Naive B cell (primary cell): Measurements from ENCODE around the gene MC5R. TPM values are rescaled to one million over a fixed set of nuclear protein-coding genes. Genes with fewer than 3 reads are reported as not detected.
A peak's percentile ranks its signal among the peaks of the same experiment; 100 is the strongest.
"Not testable (repeated sequence)": the region's sequence is repeated elsewhere in the genome, so short reads cannot be mapped to it uniquely, and the experiment has no call there.

Experiments used
- ATAC-seq, 2 donors: fragments of 150-1000 bp; cut with Tn5 transposase; 2 replicates each; pipeline ENCODE4 v1.10.0; 2021; ENCODE audit warnings: low read depth in 2 of 2, mild to moderate bottlenecking in 2 of 2, moderate library complexity in 2 of 2
- DNase-seq: peaks from one replicate; pipeline ENCODE4 v3.0.0; 2022
- H3K27ac Mint-ChIP-seq, 6 donors: one replicate each; pipeline ENCODE4 v1.8.0; 2020 to 2022; ENCODE audit warnings: mild to moderate bottlenecking in 6 of 6, mixed read lengths in 6 of 6, moderate library complexity in 5 of 6, inconsistent platforms in 2 of 6
- H3K27me3 Mint-ChIP-seq, 3 donors: one replicate each; pipeline ENCODE4 v1.8.0; 2021 to 2022; ENCODE audit warnings: mixed read lengths in 3 of 3, mild to moderate bottlenecking in 1 of 3
- H3K36me3 Mint-ChIP-seq, 2 donors: one replicate each; pipeline ENCODE4 v1.8.0; 2020 to 2022; ENCODE audit warnings: mixed read lengths in 2 of 2, inconsistent platforms in 1 of 2, mild to moderate bottlenecking in 1 of 2
- H3K4me1 Mint-ChIP-seq, 3 donors: one replicate each; pipeline ENCODE4 v1.8.0; 2020 to 2022; ENCODE audit warnings: mixed read lengths in 3 of 3, inconsistent platforms in 1 of 3, mild to moderate bottlenecking in 1 of 3, moderate library complexity in 1 of 3
- H3K4me3 Mint-ChIP-seq, 8 donors: one replicate each; pipeline ENCODE4 v1.8.0; 2020 to 2022; ENCODE audit warnings: mild to moderate bottlenecking in 8 of 8, mixed read lengths in 8 of 8, moderate library complexity in 8 of 8, inconsistent platforms in 2 of 8
- H3K9me3 Mint-ChIP-seq, 7 donors: one replicate each; pipeline ENCODE4 v1.8.0; 2020 to 2022; ENCODE audit warnings: mixed read lengths in 7 of 7, mild to moderate bottlenecking in 5 of 7, inconsistent platforms in 2 of 7, moderate library complexity in 1 of 7
- polyA plus RNA-seq, 6 donors: library from polyadenylated mRNA; unstranded; fragments of 300-500 nt; fragmentation: Illumina TruSeq; gene quantifications; one replicate each; pipeline ENCODE4 v1.2.3, GENCODE V29; 2021; ENCODE audit warnings: low read depth in 6 of 6

Gene MC5R
- polyA plus RNA-seq, 6 donors from 2014 or later: not detected

DNA sequence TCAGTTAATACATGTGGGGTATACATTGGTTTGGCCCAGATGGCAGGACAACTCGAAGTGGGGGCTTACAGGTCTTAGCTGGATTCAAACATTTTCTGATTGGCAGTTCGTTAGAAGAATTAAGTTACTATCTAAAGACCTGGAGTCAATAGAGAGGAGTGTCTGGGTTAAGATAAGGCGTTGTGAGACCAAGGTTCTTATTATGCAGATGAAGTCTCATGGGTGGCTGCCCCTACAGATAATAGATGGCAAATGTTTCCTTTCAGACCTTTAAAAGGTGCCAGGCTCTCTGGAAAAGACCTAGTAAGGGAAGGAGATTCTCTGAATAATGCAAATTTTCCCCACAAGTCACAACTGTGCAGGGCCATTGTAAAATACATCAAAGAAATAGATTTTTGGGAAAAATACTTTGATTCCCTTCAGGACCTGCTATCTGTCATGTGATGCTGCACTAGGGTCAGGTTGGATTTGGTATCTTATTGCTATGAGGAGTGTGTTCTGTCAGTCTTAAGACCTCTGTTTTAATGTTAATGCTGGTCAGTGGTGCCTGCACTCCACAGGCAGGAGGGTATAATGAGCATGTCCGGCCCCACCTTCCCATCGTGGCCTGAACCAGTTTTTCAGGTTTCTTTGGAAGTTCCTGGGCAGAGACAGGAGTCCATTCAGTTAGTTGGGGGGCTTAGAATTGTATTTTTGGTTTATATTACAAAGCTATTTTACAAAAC, 14.3 kb upstream of the MC5R start:
- peaks cover 18 to 34% (median 31%) of the 10 kb centered on the region in 3 donors for H3K27me3 Mint-ChIP-seq

DNA sequence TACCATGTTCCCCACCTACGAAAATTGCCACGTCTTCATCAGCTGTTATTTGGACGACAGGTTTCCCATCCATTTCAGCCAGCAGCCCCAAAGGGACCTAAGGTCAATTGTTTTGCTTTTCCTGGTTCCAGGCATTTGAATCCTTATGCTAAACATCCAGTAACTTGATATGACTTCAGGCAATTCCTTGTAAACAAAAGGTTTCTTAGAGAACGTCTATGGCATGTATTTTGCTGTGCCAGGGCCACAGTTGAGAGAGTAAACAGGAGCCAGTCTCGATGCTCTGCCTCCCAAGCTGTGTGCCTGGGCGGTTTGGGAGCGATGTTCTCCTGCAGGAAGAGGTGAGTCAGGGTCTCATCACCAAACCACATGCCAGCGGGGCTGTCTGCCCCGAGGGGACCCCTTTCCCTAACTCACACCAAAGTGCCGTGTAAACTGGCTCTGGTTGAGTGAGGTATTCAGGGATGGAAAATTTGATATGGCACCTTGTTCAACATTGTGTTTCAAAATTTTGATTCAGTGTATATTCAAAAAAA, 12.9 kb upstream of the MC5R start:
- peak overlapping the region in 1 of 6 donors; percentile 38 for H3K27ac Mint-ChIP-seq
- ATAC-seq: no peak
- H3K27me3 Mint-ChIP-seq: peaks cover 17 to 21% (median 18%) of the 10 kb centered on the region in 3 donors
- H3K4me3 Mint-ChIP-seq: no peak overlapping the region
- no peaks in the 10 kb centered on the region for H3K4me1 Mint-ChIP-seq
- no peaks in the 10 kb centered on the region for H3K9me3 Mint-ChIP-seq
- no peak for DNase-seq
- H3K36me3 Mint-ChIP-seq: no peaks in the 10 kb centered on the region

More for the DNA sequence above, 14.3 kb upstream of the MC5R start:
- no peak overlapping the region for H3K4me3 Mint-ChIP-seq
- peaks cover 0 to 2% of the 10 kb centered on the region in 2 donors for H3K36me3 Mint-ChIP-seq
- ATAC-seq (no peak), DNase-seq (no peak)
- H3K27ac Mint-ChIP-seq: no peak overlapping the region
- no peaks in the 10 kb centered on the region for H3K4me1 Mint-ChIP-seq
- peaks cover 0 to 2% (median 0%) of the 10 kb centered on the region in 7 donors for H3K9me3 Mint-ChIP-seq

DNA sequence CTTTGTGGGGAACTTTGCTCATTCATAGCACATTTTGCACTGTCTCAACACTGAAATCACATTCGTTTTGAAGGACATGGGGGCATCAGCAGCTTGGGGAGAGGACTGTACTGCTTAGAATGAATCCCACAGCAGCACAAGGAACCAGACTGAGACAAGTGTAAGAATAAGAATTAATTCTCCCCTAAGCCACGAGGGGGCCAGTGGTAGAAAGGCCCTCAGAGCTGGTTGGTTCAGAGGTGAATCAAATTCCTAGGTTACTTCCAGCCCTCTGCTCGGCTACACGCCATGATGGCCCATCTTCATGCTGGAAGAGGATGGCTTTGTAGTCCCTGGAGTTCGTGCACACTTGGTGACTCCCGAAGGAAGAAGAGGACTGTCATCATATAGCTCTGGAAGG, 12.0 kb upstream of the MC5R start:
- Mint-ChIP-seq H3K27me3 (peaks cover 12 to 18% (median 14%) of the 10 kb centered on the region in 3 donors), H3K4me3 (peak overlapping the region in 1 of 8 donors; percentile 30), H3K27ac (no peak overlapping the region), H3K9me3 (no peaks in the 10 kb centered on the region), H3K4me1 (no peaks in the 10 kb centered on the region), H3K36me3 (no peaks in the 10 kb centered on the region)
- ATAC-seq: no peak
- DNase-seq: no peak

DNA sequence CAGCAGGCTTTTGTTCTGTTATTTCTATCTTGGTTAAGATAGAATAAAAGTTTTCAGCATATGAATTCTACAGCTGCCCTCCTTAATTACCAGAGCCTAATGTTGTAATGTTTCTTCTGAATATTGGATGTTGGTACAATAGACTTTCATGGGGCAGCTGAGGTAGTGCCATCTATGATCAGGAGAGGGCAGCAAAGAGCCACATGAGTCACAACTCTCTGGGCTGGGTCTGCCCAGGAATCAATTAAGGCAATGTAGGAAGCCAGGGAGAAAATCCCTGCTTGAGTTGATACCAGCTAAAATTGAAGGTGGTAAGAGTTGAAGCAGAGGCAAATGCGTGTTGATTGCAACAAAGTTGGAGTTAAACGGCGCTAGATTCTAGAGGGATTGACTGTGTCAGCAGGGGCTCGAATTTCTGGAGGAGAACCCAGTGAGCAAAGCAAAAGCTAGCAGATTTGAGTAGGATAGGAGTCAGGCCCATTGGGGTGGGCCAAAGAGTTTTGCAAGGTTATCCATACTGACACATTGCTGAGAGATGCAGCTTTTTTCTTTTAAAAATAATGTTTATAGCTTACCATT, 10.6 kb upstream of the MC5R start:
- ATAC-seq: peak in 1 of 2 donors; percentile 59
- Mint-ChIP-seq H3K27me3 (peaks cover 5 to 18% (median 17%) of the 10 kb centered on the region in 3 donors), H3K9me3 (no peaks in the 10 kb centered on the region), H3K27ac (peak overlapping the region in 1 of 6 donors; percentile 58), H3K4me3 (no peak overlapping the region), H3K36me3 (no peaks in the 10 kb centered on the region), H3K4me1 (no peaks in the 10 kb centered on the region)
- peak; percentile 11 for DNase-seq

DNA sequence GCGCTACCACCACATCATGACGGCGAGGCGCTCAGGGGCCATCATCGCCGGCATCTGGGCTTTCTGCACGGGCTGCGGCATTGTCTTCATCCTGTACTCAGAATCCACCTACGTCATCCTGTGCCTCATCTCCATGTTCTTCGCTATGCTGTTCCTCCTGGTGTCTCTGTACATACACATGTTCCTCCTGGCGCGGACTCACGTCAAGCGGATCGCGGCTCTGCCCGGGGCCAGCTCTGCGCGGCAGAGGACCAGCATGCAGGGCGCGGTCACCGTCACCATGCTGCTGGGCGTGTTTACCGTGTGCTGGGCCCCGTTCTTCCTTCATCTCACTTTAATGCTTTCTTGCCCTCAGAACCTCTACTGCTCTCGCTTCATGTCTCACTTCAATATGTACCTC, 2.3 kb downstream of the MC5R start:
- H3K27me3 Mint-ChIP-seq: peaks cover 38 to 52% (median 41%) of the 10 kb centered on the region in 3 donors
- H3K9me3 Mint-ChIP-seq: peaks cover 0 to 7% (median 0%) of the 10 kb centered on the region in 7 donors
- H3K4me3 Mint-ChIP-seq: peak overlapping the region in 1 of 8 donors; percentile 51
- DNase-seq: no peak
- H3K27ac Mint-ChIP-seq: no peak overlapping the region
- ATAC-seq: no peak
- H3K36me3 Mint-ChIP-seq: peaks cover 0 to 5% of the 10 kb centered on the region in 2 donors
- peaks cover 0 to 10% (median 4%) of the 10 kb centered on the region in 3 donors for H3K4me1 Mint-ChIP-seq

- Mint-ChIP-seq H3K4me1 (no peaks in the 10 kb centered on the region), H3K27me3 (peaks cover 44 to 58% (median 46%) of the 10 kb centered on the region in 3 donors), H3K36me3 (no peaks in the 10 kb centered on the region), H3K9me3 (peaks cover 0 to 7% (median 2%) of the 10 kb centered on the region in 7 donors), H3K27ac (no peak overlapping the region), H3K4me3 (no peak overlapping the region)
- DNase-seq (no peak), ATAC-seq (no peak)
Observed at GRCh38 chr18:13831864-13832508, 8.0 kb downstream of the MC5R start.

- ATAC-seq: no peak
- peaks cover 0 to 7% (median 3%) of the 10 kb centered on the region in 7 donors for H3K9me3 Mint-ChIP-seq
- peaks cover 32 to 44% (median 36%) of the 10 kb centered on the region in 3 donors for H3K27me3 Mint-ChIP-seq
- H3K4me3 Mint-ChIP-seq: no peak overlapping the region
- H3K4me1 Mint-ChIP-seq: no peaks in the 10 kb centered on the region
- no peaks in the 10 kb centered on the region for H3K36me3 Mint-ChIP-seq
- H3K27ac Mint-ChIP-seq: no peak overlapping the region
- DNase-seq: no peak
Observed at GRCh38 chr18:13834496-13835015, 10.6 kb downstream of the MC5R start.

DNA sequence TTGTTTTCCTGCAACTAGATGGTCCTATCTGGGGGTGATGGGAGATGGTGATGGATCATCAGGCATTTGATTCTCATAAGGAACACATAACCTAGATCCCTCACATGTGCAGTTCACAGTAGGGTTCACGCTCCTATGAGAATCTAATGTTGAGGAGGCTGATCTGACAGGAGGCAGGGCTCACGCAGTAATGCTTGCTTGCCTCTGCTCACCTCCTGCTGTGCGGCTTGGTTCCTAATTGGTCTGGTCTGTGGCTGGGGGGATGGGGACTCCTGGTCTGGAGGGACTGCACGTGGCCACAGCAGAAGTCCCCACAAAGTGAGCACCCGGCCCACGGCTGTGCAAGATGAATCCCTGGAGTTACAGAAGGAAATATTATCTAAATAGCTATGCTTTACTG, 11.3 kb downstream of the MC5R start:
- no peak for ATAC-seq

GRCh38 chr18:13836559-13836958, 12.6 kb downstream of the MC5R start:
- peaks cover 0 to 7% (median 2%) of the 10 kb centered on the region in 7 donors for H3K9me3 Mint-ChIP-seq
- H3K27ac Mint-ChIP-seq: no peak overlapping the region
- H3K4me1 Mint-ChIP-seq: no peaks in the 10 kb centered on the region

More for the DNA sequence above, 11.3 kb downstream of the MC5R start:
- Mint-ChIP-seq H3K4me3 (no peak overlapping the region), H3K27me3 (peaks cover 31 to 43% (median 36%) of the 10 kb centered on the region in 3 donors), H3K27ac (no peak overlapping the region), H3K36me3 (no peaks in the 10 kb centered on the region), H3K9me3 (peaks cover 0 to 7% (median 3%) of the 10 kb centered on the region in 7 donors), H3K4me1 (no peaks in the 10 kb centered on the region)
- DNase-seq: no peak

DNA sequence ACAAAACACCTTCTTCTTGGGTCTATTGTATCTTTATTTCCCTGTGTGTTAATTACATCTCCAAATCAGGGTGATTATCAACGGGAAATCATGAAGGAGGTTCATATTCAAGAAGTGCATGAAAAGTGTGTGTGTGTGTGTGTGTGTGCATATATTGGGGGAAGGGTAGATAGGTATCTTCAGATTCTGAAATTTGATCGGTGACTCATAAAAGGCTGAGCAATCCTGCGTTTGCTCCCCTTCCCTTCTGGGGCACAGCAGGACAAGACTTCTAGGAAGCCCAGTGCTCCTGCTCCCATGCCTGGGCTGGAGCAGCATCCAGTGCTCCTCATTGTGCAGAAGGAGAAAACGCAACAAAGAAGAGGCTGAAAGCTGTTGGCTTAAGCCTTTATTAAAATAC, 25.8 kb downstream of the MC5R start:
- DNase-seq: no peak
- no peak overlapping the region for H3K27ac Mint-ChIP-seq
- H3K4me1 Mint-ChIP-seq: no peaks in the 10 kb centered on the region
- peaks cover 12 to 70% (median 24%) of the 10 kb centered on the region in 7 donors for H3K9me3 Mint-ChIP-seq
- peaks cover 8 to 9% of the 10 kb centered on the region in 2 donors for H3K36me3 Mint-ChIP-seq
- ATAC-seq: no peak
- no peak overlapping the region for H3K4me3 Mint-ChIP-seq
- peaks cover 3 to 20% (median 16%) of the 10 kb centered on the region in 3 donors for H3K27me3 Mint-ChIP-seq

More at GRCh38 chr18:13836559-13836958, 12.6 kb downstream of the MC5R start:
- Mint-ChIP-seq H3K36me3 (no peaks in the 10 kb centered on the region), H3K27me3 (peaks cover 28 to 32% (median 29%) of the 10 kb centered on the region in 3 donors), H3K4me3 (no peak overlapping the region)
- no peak for DNase-seq
- no peak for ATAC-seq

DNA sequence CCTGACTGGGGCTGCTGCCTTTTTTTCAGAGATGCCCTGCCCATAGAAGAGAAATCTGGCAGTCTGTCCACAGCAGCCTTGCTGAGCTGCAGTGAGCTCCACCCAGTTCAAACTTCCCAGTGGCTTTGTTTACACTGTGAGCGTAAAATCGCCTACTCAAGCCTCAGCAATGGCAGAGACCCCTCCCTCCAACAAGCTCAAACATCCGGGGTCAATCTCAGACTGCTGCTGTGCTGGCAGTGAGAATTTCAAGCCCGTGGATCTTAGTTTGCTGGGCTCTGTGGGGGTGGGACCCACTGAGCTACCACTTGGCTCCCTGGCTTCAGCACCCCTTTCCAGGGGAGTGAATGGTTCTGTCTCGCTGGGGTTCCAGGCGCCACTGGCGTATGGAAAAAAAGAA, 38.9 kb downstream of the MC5R start:
- peaks cover 0 to 35% (median 21%) of the 10 kb centered on the region in 7 donors for H3K9me3 Mint-ChIP-seq
- ATAC-seq, DNase-seq, H3K4me1 Mint-ChIP-seq, H3K36me3 Mint-ChIP-seq, H3K27ac Mint-ChIP-seq: not testable (repeated sequence)
- H3K4me3 Mint-ChIP-seq: peak overlapping the region in 1 of 8 donors; percentile 26
- H3K27me3 Mint-ChIP-seq: peaks cover 23 to 42% (median 24%) of the 10 kb centered on the region in 3 donors

DNA sequence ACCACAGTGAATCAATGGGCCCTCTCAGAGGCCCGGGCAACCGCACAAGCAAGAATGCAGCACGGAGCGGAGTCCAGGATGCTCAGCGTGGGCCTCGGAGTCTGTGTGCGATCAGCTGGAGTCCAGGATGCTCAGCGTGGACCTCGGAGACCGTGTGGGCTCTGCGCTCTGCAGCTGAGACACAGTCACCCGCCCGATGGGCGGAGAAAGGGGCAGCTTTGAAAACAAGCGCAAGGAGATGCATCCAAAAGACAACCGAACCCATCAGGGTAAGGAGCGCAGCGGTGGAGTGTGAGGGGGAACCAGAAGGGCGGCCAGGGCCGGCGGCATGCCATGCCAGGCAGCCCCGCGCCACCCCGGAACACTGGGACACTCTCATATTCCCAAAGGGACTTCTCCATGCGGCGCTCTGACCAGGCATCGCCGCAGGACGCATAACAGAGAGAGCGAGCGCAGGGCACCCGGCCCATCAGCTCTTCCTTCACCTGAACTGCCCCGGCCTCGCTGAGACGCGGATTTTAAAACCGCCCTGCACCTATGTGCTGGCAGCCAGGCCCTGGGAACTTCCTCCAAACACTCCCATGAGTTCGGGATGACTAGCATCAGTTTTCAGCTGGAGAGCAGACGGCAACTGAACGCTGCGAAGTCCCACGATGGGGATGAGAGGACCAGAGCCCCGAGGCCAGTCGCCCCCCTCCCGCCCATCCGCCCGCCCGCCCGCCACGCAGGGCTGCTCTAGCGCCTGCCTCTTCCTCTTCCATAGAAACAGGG, 44.7 kb downstream of the MC5R start:
- H3K27ac Mint-ChIP-seq: no peak overlapping the region
- ATAC-seq: no peak
- H3K27me3 Mint-ChIP-seq: peaks cover 30 to 49% (median 47%) of the 10 kb centered on the region in 3 donors
- no peak overlapping the region for H3K4me3 Mint-ChIP-seq
- H3K4me1 Mint-ChIP-seq: no peaks in the 10 kb centered on the region
- peaks cover 0 to 3% (median 0%) of the 10 kb centered on the region in 7 donors for H3K9me3 Mint-ChIP-seq
- H3K36me3 Mint-ChIP-seq: no peaks in the 10 kb centered on the region
- DNase-seq: no peak
